Liver (tissue), 3 donors: ENCODE results near the gene ERBB4.

Experiments used
- ATF3 ChIP-seq: IDR thresholded peaks from 2 replicates; pipeline ENCODE4 v1.6.1; 2016; ENCODE audit warnings: antibody characterized with exemption
- CTCF ChIP-seq: fragments of 150-350 bp; IDR thresholded peaks from 2 replicates; pipeline ENCODE4 v1.5.1; 2017; ENCODE audit warnings: improper control_type of control experiment, low read depth, low read length; ENCODE audit not compliant: missing input control
- FOXA1 ChIP-seq: IDR thresholded peaks from 2 replicates; pipeline ENCODE4 v1.6.1; 2016; ENCODE audit warnings: antibody characterized with exemption
- RAD21 ChIP-seq, 2 donors: IDR thresholded peaks; 2 replicates each; pipeline ENCODE4 v1.6.1; 2016; ENCODE audit warnings: antibody characterized with exemption in 2 of 2, mild to moderate bottlenecking in 2 of 2
- REST ChIP-seq: IDR thresholded peaks from 2 replicates; pipeline ENCODE4 v1.6.1; 2016; ENCODE audit warnings: antibody characterized with exemption, mild to moderate bottlenecking
- RXRA ChIP-seq, 2 donors: IDR thresholded peaks; 2 replicates each; pipeline ENCODE4 v1.6.1; 2017 to 2018; ENCODE audit warnings: antibody characterized with exemption in 2 of 2, mild to moderate bottlenecking in 1 of 2
- YY1 ChIP-seq: IDR thresholded peaks from 2 replicates; pipeline ENCODE4 v1.6.1; 2016; ENCODE audit warnings: antibody characterized with exemption, mild to moderate bottlenecking
- donor health status: healthy.
- donor health status: healthy.

- TF ChIP-seq RAD21 (IDR thresholded peaks at IDR 0.05) (no peak), CTCF (no peak), ATF3 (no peak), RXRA (IDR thresholded peaks at IDR 0.05) (no peak), YY1 (no peak), FOXA1 (no peak), REST (no peak)
Measured at GRCh38 chr2:211955648-211956047, 583.0 kb downstream of the ERBB4 start.
